Endothelial cell of umbilical vein (primary cell): ENCODE measurements around the gene SP140L.

ENCODE experiments used
- CTCF ChIP-seq, 2 donors: IDR thresholded peaks; 1 replicate in 1 of 2; 2 replicates in 1 of 2; pipeline ENCODE4 v1.5.1; 2011; ENCODE audit warnings: low read length in 2 of 2, mild to moderate bottlenecking in 2 of 2, moderate library complexity in 2 of 2, control low read depth in 1 of 2, inconsistent platforms in 1 of 2, low read depth in 1 of 2; ENCODE audit not compliant: insufficient read depth in 1 of 2; ENCODE audit errors: extremely low read depth in 1 of 2
- EZH2 ChIP-seq: IDR thresholded peaks from 2 replicates; pipeline ENCODE4 v1.6.1; 2012; ENCODE audit warnings: borderline replicate concordance, low read depth, mild to moderate bottlenecking, moderate library complexity, low read length, inconsistent platforms; ENCODE audit not compliant: severe bottlenecking
- GATA2 ChIP-seq: IDR thresholded peaks from 2 replicates; pipeline ENCODE4 v1.7.0; 2011; ENCODE audit warnings: low read depth, mild to moderate bottlenecking, moderate library complexity, mixed read lengths, low read length; ENCODE audit not compliant: insufficient read length, insufficient read depth
- MYC ChIP-seq: IDR thresholded peaks from one replicate; pipeline ENCODE4 v1.6.1; 2011; ENCODE audit warnings: mild to moderate bottlenecking, low read depth, low read length
- POLR2A ChIP-seq: IDR thresholded peaks from 2 replicates; pipeline ENCODE4 v1.6.1; 2012; ENCODE audit warnings: low read depth, mild to moderate bottlenecking, control low read depth, low read length
- POLR2AphosphoS5 ChIP-seq: IDR thresholded peaks from 2 replicates; pipeline ENCODE4 v1.6.1; 2012; ENCODE audit warnings: low read depth, mild to moderate bottlenecking, control low read depth, low read length, moderate library complexity; ENCODE audit not compliant: insufficient read depth

- TF ChIP-seq CTCF (IDR thresholded peaks at IDR 0.05; ENCODE audit: extremely low read depth in 1 of 2, insufficient read depth in 1 of 2, low read depth in 1 of 2, low read length in 2 of 2): no peak
- TF ChIP-seq EZH2: no peak
- no peak for TF ChIP-seq POLR2A
- no peak for TF ChIP-seq GATA2
- TF ChIP-seq MYC: no peak
- TF ChIP-seq POLR2AphosphoS5: no peak
These were observed 9.6 kb upstream of the SP140L start for GRCh38 chr2:230317366-230317765.
